GM12864 (cell line): ENCODE data around the gene THSD4.

Source experiments
- DNase-seq: peaks from one replicate; pipeline ENCODE4 v3.0.0-alpha.2; 2011; ENCODE audit warnings: low read depth
- H3K4me3 ChIP-seq: 2 replicates; pipeline ENCODE4 v1.5.1; 2011; ENCODE audit warnings: mild to moderate bottlenecking, low read depth, low read length, control low read depth
- TF ChIP-seq, protein P1 (sequence below): IDR thresholded peaks from 2 replicates; pipeline ENCODE4 v1.5.1; 2011; ENCODE audit warnings: low read depth, mild to moderate bottlenecking, moderate library complexity, low read length, control low read depth, inconsistent platforms; ENCODE audit errors: missing control alignments

The THSD4 gene

DNA sequence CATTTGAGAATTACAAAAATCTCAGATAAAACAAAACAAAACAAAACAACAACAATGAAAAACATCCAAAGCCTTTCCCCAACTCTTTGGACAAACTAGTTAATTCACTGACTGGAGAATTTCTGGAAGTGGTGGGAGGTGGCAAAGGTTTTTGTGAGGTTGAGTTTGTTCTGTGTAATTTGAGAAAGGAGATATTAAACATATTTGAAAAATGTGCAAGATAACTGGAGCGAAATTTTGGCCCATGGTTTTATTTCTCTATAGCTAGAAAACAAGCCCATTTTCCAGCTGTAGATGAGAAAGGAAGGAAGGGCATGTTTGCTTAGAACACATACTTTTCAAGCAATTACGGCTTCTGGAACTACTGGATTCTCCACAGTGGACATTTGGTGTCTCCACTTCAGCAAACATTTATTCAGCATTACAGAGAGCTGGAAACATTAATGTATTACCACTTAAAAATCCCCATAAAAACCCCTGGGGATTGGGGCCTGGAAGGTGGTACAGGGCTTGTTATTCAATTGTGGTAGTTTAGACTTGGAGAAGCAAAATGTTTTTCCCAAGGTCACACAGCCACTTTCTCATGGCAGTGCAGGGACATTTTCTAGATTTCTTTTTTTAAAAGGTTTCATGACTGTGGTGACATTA lies 135.8 kb downstream of the THSD4 start:
- DNase-seq: no peak
- H3K4me3 ChIP-seq: no peak overlapping the region
- TF ChIP-seq, protein P1, sequence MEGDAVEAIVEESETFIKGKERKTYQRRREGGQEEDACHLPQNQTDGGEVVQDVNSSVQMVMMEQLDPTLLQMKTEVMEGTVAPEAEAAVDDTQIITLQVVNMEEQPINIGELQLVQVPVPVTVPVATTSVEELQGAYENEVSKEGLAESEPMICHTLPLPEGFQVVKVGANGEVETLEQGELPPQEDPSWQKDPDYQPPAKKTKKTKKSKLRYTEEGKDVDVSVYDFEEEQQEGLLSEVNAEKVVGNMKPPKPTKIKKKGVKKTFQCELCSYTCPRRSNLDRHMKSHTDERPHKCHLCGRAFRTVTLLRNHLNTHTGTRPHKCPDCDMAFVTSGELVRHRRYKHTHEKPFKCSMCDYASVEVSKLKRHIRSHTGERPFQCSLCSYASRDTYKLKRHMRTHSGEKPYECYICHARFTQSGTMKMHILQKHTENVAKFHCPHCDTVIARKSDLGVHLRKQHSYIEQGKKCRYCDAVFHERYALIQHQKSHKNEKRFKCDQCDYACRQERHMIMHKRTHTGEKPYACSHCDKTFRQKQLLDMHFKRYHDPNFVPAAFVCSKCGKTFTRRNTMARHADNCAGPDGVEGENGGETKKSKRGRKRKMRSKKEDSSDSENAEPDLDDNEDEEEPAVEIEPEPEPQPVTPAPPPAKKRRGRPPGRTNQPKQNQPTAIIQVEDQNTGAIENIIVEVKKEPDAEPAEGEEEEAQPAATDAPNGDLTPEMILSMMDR: no peak

DNA sequence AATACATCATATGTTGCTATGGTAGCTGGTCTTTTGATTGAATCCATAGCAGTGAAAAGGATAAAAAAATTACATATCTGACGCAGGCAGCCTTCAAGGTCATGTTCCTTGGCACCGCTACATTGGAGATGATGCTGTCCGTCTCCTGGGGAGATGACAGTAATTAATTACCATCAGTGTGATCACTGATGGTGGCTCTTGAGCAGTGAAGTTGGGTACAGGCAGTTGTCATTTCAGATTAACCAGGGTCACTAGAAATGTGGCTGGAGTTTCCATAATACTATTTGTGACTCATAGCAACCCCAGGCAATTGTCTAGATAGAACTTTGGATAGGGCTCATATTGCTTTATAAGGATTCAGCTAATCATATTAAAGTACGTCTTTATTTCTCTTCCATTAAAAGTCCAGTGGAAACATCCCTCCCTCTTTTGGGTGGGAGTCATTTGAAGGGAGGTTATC lies 136.3 kb downstream of the THSD4 start:
- H3K4me3 ChIP-seq: no peak overlapping the region

DNA sequence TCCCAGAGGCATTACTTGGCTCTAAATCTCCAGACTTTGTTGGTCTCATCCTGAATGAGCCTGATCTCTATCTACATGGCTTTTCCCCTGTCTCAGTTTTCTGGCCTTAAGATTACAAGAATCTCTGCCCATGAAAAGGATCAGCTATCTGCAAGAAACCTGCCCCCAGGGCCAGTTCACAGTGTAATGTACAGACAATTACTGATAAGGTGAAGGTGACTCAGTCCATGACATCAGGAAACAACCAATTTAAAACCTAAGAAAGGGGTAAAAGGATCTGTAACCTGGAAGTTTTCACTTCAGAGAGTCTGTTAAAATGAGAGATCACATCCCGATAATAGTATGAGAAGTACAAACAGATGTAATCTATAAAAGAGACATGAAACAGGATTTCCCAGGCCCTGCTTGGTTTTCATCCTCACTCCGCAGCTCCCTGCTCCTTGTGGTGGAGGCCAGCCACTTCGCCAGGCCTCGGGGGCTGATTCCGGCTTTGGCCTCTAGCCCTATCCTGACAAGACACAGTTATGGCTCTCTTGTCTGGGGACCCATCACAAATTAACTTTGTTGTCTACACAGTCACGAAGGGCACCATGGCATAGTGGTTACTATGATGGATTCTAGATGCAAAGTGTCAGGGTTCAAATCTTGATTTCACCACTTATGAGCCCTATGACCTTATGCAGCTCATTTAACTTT lies 136.9 kb downstream of the THSD4 start:
- TF ChIP-seq, protein P1: no peak
- H3K4me3 ChIP-seq: no peak overlapping the region
- DNase-seq: no peak

More for the DNA sequence above, 136.3 kb downstream of the THSD4 start:
- TF ChIP-seq, protein P1: no peak
- DNase-seq: no peak

DNA sequence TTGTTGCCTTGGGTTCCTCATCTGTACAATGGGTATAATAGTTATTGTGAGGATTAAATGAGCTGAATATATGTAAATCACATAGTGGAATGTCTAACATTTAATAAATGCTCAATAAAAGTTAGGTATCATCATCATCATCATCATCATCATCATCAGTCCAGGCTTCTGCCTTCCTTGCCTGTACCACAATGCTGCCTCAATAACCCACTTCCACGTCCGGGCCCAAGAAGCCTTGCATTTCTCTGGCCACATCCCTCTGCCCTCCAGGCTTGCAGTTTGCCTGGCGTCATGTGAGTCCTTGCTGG lies 137.4 kb downstream of the THSD4 start:
- DNase-seq: no peak
- TF ChIP-seq, protein P1: no peak
- no peak overlapping the region for H3K4me3 ChIP-seq

DNA sequence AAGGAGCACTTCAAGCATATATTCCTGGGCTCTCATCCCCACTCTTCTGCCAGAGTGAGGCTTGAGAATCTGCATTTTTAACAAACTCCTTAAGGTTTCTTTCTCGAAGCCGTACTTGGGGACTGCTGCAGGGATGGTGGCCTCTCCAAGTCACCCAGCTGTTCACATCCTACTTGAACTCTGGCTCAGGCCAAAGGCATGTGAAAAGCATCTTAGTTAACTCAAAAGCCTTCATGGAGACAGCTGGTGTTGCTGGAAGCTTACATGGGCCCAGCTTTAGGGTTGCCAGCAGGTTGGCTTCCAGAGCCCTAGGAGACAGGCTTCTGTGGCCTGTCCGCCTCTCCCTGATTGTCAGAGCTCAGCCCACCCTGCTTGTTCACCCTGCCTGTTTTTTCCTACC lies 139.2 kb downstream of the THSD4 start:
- no peak overlapping the region for H3K4me3 ChIP-seq
- no peak for DNase-seq
- TF ChIP-seq, protein P1: no peak

DNA sequence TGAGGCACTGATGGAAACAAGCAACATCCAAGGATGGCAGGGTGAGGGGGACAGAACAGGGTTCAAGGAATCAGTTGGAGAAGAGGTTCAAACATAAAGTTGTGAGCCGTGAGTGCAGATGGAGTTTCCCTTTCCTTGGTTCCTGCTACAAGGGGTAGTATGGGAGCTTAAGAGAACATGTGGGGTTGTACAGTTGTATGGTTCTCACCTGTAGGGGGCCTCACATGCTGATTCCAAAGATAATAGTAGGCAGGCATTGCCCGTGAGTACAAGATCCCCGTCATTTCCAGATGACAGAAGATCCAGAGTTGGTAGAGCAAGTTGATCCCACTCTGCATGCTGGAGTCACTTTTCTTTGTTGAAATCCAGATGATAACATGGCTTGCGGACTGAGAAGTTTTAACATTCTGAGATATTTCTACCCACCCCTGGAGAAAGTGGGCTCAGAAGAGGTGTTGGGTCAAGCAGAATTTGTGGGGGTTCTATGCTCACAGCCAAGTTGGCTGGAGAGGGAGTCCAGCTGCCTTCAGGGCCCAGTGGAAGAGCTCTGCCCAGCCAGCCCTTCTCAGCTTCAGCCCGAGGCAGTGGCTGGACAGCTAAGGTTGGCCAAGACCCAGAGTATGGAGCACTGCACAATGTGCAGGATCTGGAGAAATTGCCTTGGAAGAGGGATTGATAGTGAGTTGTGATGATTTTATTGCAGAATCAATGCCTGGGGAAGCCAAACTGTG lies 141.8 kb downstream of the THSD4 start:
- TF ChIP-seq, protein P1: peak; percentile 14
- no peak for DNase-seq
- no peak overlapping the region for H3K4me3 ChIP-seq
